ENCODE data around the gene PHF12.

- TF ChIP-seq CTCF (IDR thresholded peaks at IDR 0.05; ENCODE audit: low read depth, low read length, poor library complexity, severe bottlenecking), result no peak
- TF ChIP-seq EZH2phosphoT487 (IDR thresholded peaks at IDR 0.05; ENCODE audit: borderline replicate concordance, low read length), result no peak
Observed at GRCh38 chr17:28956112-28956511, 4.8 kb upstream of the PHF12 start.
